Gastroesophageal sphincter (tissue), 3 donors: ENCODE data around the gene RBM22.
"Not testable (repeated sequence)": the region's sequence is repeated elsewhere in the genome, so short reads cannot be mapped to it uniquely, and the experiment has no call there.

Source experiments
- CTCF ChIP-seq, 4 experiments: fragments of 200-600 bp in 2 of 4; fragments of 450-650 bp in 2 of 4; sonication (generic) in 1 of 4; IDR thresholded peaks; one replicate each; pipeline ENCODE4 v1.5.1; 2017 to 2019; ENCODE audit warnings: antibody characterized with exemption in 4 of 4, mild to moderate bottlenecking in 2 of 4, moderate library complexity in 2 of 4
- POLR2A ChIP-seq, 2 donors: fragments of 450-650 bp; IDR thresholded peaks; one replicate each; pipeline ENCODE4 v1.6.1; 2017; ENCODE audit warnings: antibody characterized with exemption in 2 of 2, mild to moderate bottlenecking in 2 of 2, moderate library complexity in 1 of 2

DNA sequence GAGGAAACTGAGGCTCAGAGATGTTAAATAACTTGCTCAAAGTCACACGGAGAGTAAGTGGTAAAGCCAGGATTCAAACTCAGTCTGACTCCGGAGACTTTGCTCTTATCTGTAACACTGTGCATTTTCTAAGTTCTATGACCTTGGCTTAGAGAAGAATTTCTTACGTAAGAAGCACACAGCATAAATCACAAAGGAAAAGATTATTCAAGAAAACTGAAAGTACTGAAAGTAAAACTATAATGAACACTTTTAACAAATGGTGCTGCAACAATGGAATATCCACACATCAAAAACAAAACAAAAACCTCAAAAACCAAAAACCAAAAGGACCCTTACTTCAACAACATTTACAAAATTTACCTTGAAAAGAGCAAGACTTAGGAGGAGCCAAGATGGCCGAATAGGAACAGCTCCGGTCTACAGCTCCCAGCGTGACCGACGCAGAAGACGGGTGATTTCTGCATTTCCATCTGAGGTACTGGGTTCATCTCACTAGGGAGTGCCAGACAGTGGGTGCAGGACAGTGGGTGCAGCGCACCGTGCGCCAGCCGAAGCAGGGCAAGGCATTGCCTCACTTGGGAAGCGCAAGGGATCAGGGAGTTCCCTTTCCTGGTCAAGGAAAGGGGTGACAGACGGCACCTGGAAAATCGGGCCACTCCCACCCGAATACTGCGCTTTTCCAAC, 41.7 kb upstream of the RBM22 start:
- TF ChIP-seq POLR2A, CTCF (IDR thresholded peaks at IDR 0.05): not testable (repeated sequence)
